IPS-15b (cell line): ENCODE results near the gene NEU4.
"Not testable (repeated sequence)": the region's sequence is repeated elsewhere in the genome, so short reads cannot be mapped to it uniquely, and the experiment has no call there.

Experiments used
- H3K27me3 ChIP-seq: one replicate; pipeline ENCODE4 v1.6.1; 2013; ENCODE audit warnings: low read length; ENCODE audit not compliant: control insufficient read depth, insufficient read depth
- H3K36me3 ChIP-seq: one replicate; pipeline ENCODE4 v1.6.1; 2013; ENCODE audit warnings: low read length; ENCODE audit not compliant: control insufficient read depth, insufficient read depth
- H3K4me1 ChIP-seq: one replicate; pipeline ENCODE4 v1.6.1; 2013; ENCODE audit warnings: mild to moderate bottlenecking, low read length; ENCODE audit not compliant: control insufficient read depth, insufficient read depth
- H3K4me3 ChIP-seq: one replicate; pipeline ENCODE4 v1.5.1; 2013; ENCODE audit warnings: low read depth, low read length
- H3K9ac ChIP-seq: one replicate; pipeline ENCODE4 v1.6.1; 2013; ENCODE audit warnings: low read depth, mild to moderate bottlenecking, low read length
- H3K9me3 ChIP-seq: one replicate; pipeline ENCODE4 v1.6.1; 2013; ENCODE audit warnings: mild to moderate bottlenecking, low read length; ENCODE audit not compliant: control insufficient read depth, insufficient read depth

NEU4 gene

GRCh38 chr2:241804326-241805229 lies 4.4 kb upstream of the NEU4 start:
- Histone ChIP-seq H3K9ac (no peak overlapping the region), H3K27me3 (peaks cover 17% of the 10 kb centered on the region), H3K4me1 (peaks cover 6% of the 10 kb centered on the region), H3K4me3 (peak overlapping the region; percentile 26), H3K9me3 (no peaks in the 10 kb centered on the region), H3K36me3 (no peaks in the 10 kb centered on the region)

DNA sequence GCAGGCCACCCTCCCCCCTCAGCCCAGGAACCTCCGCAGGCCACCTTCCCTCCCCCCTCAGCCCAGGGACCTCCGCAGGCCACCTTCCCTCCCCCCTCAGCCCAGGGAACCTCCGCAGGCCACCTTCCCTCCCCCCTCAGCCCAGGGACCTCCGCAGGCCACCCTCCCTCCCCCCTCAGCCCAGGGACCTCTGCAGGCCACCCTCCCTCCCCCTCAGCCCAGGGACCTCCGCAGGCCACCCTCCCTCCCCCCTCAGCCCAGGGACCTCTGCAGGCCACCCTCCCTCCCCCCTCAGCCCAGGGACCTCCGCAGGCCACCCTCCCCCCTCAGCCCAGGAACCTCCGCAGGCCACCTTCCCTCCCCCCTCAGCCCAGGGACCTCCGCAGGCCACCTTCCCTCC lies 2.8 kb upstream of the NEU4 start:
- H3K36me3 ChIP-seq, H3K9me3 ChIP-seq, H3K4me1 ChIP-seq, H3K4me3 ChIP-seq, H3K9ac ChIP-seq: not testable (repeated sequence)
- H3K27me3 ChIP-seq: peaks cover 17% of the 10 kb centered on the region

- H3K27me3 ChIP-seq: peaks cover 16% of the 10 kb centered on the region
- H3K36me3 ChIP-seq: no peaks in the 10 kb centered on the region
- H3K4me1 ChIP-seq: peaks cover 6% of the 10 kb centered on the region
- no peak overlapping the region for H3K4me3 ChIP-seq
- no peak overlapping the region for H3K9ac ChIP-seq
- H3K9me3 ChIP-seq: no peaks in the 10 kb centered on the region
These were observed 807 bp upstream of the NEU4 start for GRCh38 chr2:241808051-241808720.

GRCh38 chr2:241809383-241810306 lies 652 bp downstream of the NEU4 start:
- H3K4me3 ChIP-seq: no peak overlapping the region
- H3K4me1 ChIP-seq: peaks cover 3% of the 10 kb centered on the region
- peaks cover 2% of the 10 kb centered on the region for H3K27me3 ChIP-seq
- no peak overlapping the region for H3K9ac ChIP-seq
- no peaks in the 10 kb centered on the region for H3K9me3 ChIP-seq
- no peaks in the 10 kb centered on the region for H3K36me3 ChIP-seq

GRCh38 chr2:241810307-241811200 lies 1.6 kb downstream of the NEU4 start:
- Histone ChIP-seq H3K36me3 (no peaks in the 10 kb centered on the region), H3K27me3 (no peaks in the 10 kb centered on the region), H3K4me3 (no peak overlapping the region), H3K9me3 (no peaks in the 10 kb centered on the region), H3K4me1 (no peaks in the 10 kb centered on the region), H3K9ac (no peak overlapping the region)

DNA sequence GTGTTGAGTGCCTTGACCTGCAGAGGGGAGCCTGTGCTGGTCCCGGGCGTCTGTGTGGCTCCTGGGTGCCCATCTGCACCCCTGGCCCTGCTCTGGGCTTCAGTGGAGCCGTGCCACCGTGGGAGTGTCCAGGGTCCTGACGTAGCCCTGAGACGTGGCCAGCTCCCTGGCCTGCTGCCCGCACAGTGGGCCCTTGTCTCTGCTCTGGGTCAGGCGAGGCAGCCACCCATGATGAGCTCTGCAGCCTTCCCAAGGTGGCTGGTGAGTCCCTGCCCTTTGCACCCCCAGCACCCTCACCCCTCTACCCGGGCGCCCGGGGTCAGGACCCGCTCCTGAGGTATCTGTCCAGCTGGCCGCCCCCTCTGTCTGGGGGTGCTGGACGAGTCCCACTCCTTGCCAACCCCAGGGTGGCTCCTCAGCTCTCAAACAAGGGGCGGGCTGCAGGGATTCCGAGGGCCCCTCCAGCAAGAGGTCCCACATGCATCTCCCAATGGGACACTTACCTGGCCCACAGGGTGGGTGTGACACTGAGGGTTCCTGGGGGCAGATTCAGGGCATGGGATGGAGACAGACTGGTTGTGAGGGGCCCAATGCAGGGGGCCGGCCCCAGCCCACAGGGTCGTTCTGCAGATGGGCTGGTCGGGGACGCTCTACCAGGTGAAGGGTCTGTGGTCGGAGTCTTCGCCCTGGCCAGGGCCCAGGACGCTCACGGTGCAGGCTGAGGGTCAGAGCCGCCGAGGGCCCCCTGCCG lies 2.4 kb downstream of the NEU4 start:
- no peaks in the 10 kb centered on the region for H3K27me3 ChIP-seq
- H3K9ac ChIP-seq: no peak overlapping the region
- H3K4me1 ChIP-seq: no peaks in the 10 kb centered on the region
- no peaks in the 10 kb centered on the region for H3K36me3 ChIP-seq
- H3K4me3 ChIP-seq: no peak overlapping the region
- no peaks in the 10 kb centered on the region for H3K9me3 ChIP-seq

- Histone ChIP-seq H3K9me3 (no peaks in the 10 kb centered on the region), H3K36me3 (no peaks in the 10 kb centered on the region), H3K4me1 (no peaks in the 10 kb centered on the region), H3K27me3 (no peaks in the 10 kb centered on the region), H3K4me3 (no peak overlapping the region), H3K9ac (no peak overlapping the region)
These were observed 3.1 kb downstream of the NEU4 start for GRCh38 chr2:241811952-241812729.

GRCh38 chr2:241812730-241813643 lies 4.0 kb downstream of the NEU4 start:
- no peak overlapping the region for H3K9ac ChIP-seq

GRCh38 chr2:241813644-241814392 lies 4.8 kb downstream of the NEU4 start:
- no peaks in the 10 kb centered on the region for H3K36me3 ChIP-seq
- H3K27me3 ChIP-seq: no peaks in the 10 kb centered on the region
- no peaks in the 10 kb centered on the region for H3K4me1 ChIP-seq
- no peak overlapping the region for H3K9ac ChIP-seq
- H3K9me3 ChIP-seq: no peaks in the 10 kb centered on the region
- H3K4me3 ChIP-seq: no peak overlapping the region

More at GRCh38 chr2:241812730-241813643, 4.0 kb downstream of the NEU4 start:
- Histone ChIP-seq H3K27me3 (no peaks in the 10 kb centered on the region), H3K36me3 (no peaks in the 10 kb centered on the region), H3K4me3 (no peak overlapping the region), H3K4me1 (no peaks in the 10 kb centered on the region), H3K9me3 (no peaks in the 10 kb centered on the region)
